Activated T-cell treated with anti-CD3 and anti-CD28 coated beads, Interleukin-2, amount 50 U/mL, for 4 hours (primary cell): ENCODE measurements around the gene PTPRT. TPM values are rescaled to one million over a fixed set of nuclear protein-coding genes. Genes with fewer than 3 reads are reported as not detected.

Source experiments
- ATAC-seq, 2 donors: fragments of 200-7000 bp; cut with Tn5 transposase; one replicate each; pipeline ENCODE4 v1.10.0; 2021
- DNase-seq: peaks from one replicate; pipeline ENCODE4 v3.0.0-alpha.2; 2020
- H3K27me3 Mint-ChIP-seq: one replicate; pipeline ENCODE4 v1.8.0; 2021; ENCODE audit warnings: low read depth, mixed read lengths
- H3K36me3 Mint-ChIP-seq: one replicate; pipeline ENCODE4 v1.8.0; 2022; ENCODE audit warnings: mixed read lengths; ENCODE audit not compliant: insufficient read depth
- H3K4me1 Mint-ChIP-seq: one replicate; pipeline ENCODE4 v1.8.0; 2021; ENCODE audit warnings: low read depth, mixed read lengths
- H3K4me3 Mint-ChIP-seq: one replicate; pipeline ENCODE4 v1.8.0; 2021; ENCODE audit warnings: mild to moderate bottlenecking, moderate library complexity, mixed read lengths
- H3K9me3 Mint-ChIP-seq: one replicate; pipeline ENCODE4 v1.8.0; 2021; ENCODE audit warnings: mixed read lengths
- total RNA-seq, 3 donors: library from RNA; stranded (reverse); gene quantifications; one replicate each; pipeline ENCODE4 v1.2.1, GENCODE V29; 2021

PTPRT gene
- total RNA-seq, 3 donors from 2014 or later, result not detected

DNA sequence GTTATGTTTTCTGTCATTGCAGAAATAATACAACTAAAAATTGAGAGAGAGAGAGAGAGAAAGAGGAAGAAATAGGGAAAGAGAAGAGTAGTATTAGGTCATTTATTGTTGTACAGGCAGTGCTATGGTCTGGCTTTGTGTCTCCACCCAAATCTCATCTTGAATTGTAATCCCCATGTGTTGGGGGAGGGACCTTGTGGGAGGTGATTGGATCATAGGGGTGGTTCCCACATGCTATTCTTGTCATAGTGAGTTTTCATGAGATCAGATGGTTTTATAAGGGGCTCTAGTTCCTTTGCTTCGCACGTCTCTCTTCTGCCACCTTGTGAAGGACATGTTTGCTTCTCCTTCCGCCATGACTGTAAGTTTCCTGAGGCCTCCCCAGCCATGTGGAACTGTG, 894.1 kb downstream of the PTPRT start:
- H3K4me3 Mint-ChIP-seq, result no peak overlapping the region
- no peaks in the 10 kb centered on the region for H3K4me1 Mint-ChIP-seq
- H3K36me3 Mint-ChIP-seq, result no peaks in the 10 kb centered on the region
- H3K27me3 Mint-ChIP-seq, result no peaks in the 10 kb centered on the region
- no peak for ATAC-seq
- H3K9me3 Mint-ChIP-seq, result no peaks in the 10 kb centered on the region
- no peak for DNase-seq

DNA sequence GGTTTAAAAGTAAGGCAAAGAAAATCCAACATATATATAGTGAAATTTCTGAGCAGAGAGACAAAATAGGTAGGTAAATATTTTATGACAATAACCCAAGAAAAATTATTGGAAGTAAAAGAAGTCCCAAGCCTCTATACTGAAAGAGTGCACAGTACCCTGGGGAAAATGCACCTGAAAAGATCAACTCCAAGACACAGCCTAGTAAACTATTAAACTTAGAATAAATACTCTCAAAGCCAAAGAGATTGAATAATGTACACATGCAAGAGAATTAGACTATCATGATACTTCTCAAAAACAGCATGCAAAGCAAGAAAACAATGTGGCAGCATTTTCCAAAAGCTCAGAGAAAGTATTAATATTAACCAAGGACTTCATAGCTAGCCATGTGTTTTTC, 894.7 kb downstream of the PTPRT start:
- H3K27me3 Mint-ChIP-seq, result no peaks in the 10 kb centered on the region
- no peaks in the 10 kb centered on the region for H3K4me1 Mint-ChIP-seq
- no peaks in the 10 kb centered on the region for H3K36me3 Mint-ChIP-seq
- no peak for ATAC-seq
- no peak overlapping the region for H3K4me3 Mint-ChIP-seq
- DNase-seq, result no peak
- no peaks in the 10 kb centered on the region for H3K9me3 Mint-ChIP-seq

DNA sequence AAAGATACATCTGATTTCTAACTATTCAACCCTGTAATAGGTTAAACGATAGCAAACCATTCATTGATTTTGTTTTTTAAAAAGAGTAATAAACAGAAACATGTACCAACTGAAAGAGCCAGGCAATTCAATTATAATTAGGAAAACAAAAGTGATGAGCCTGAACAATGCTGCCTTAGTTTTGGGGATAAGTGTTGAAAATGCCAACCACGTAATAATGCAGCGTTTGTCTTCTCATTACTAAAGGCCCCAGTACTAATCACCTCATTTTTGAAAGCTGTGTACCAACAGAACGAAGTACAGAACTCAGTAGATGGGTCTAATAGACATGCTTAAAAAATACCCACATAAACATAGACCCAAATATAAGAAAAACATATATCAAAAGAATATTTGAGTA, 907.9 kb downstream of the PTPRT start:
- H3K36me3 Mint-ChIP-seq, result no peaks in the 10 kb centered on the region
- ATAC-seq, result no peak

DNA sequence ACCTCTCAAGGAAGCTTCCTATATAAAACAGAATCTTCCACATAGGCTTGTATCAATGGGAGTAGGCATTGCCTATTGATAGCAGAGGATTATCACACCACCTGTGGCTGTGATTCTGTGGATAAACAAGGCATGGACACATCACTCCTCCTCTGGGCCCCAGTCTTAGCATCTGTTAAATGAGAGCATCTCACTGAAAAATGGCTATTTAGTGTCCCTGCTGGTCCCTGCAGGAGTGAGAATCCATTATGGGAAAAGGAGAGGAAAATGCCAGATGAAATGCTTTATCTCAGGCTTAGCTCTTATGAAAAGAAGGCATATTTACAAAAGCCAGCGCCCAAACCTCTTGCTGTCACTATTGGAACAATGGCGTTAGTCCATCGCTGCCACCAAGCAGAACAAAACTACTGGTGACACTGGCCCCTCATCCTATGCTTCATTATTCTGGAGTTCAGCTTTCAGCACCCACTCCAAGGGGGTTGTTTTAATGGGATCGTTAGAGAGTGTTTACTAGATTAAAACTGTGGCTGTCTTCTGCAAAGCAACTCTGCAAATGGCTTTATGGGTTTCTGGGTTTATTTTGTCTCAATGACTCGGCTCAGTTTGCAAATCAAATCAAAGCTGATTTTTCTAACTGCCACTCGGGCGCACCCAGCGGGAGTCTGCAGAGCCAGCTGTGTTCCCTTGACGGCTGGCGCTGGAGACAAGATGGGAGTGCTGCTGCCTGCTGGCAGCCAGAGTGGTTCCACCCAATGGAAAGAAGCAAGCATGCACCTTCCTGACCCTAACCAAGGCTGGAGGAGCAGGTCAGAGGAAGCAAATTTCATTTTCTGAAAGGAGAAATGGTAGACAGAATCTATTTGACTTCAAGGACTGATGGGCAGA, 912.7 kb downstream of the PTPRT start:
- H3K36me3 Mint-ChIP-seq, result no peaks in the 10 kb centered on the region
- H3K9me3 Mint-ChIP-seq, result peaks cover 4% of the 10 kb centered on the region
- H3K4me3 Mint-ChIP-seq, result no peak overlapping the region
- no peak for ATAC-seq
- no peaks in the 10 kb centered on the region for H3K27me3 Mint-ChIP-seq
- no peak for DNase-seq
- H3K4me1 Mint-ChIP-seq, result no peaks in the 10 kb centered on the region

More for the DNA sequence above, 907.9 kb downstream of the PTPRT start:
- Mint-ChIP-seq H3K9me3 (peaks cover 13% of the 10 kb centered on the region), H3K4me3 (no peak overlapping the region), H3K4me1 (no peaks in the 10 kb centered on the region), H3K27me3 (no peaks in the 10 kb centered on the region)
- DNase-seq, result no peak

DNA sequence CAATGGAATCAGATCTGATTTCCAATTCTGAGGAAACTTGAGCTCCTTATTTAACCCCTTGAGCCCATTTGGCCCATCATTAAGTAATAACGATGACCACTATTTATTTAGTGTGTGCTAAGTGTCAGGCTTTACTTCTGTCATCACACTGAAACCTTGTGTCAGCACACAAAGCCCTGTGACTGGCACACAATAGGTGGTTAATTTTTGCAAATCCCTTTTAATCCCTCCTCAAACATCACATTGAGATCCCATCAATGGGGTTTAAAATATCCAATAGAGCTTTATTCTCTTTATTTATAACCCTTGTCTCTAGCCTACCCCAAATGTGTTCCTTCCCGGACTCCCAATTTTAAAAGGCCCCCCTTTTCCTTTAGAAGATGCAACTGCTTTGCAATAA, 914.7 kb downstream of the PTPRT start:
- ATAC-seq (no peak), DNase-seq (no peak)
- Mint-ChIP-seq H3K36me3 (no peaks in the 10 kb centered on the region), H3K4me3 (no peak overlapping the region), H3K27me3 (no peaks in the 10 kb centered on the region), H3K9me3 (no peaks in the 10 kb centered on the region), H3K4me1 (no peaks in the 10 kb centered on the region)

DNA sequence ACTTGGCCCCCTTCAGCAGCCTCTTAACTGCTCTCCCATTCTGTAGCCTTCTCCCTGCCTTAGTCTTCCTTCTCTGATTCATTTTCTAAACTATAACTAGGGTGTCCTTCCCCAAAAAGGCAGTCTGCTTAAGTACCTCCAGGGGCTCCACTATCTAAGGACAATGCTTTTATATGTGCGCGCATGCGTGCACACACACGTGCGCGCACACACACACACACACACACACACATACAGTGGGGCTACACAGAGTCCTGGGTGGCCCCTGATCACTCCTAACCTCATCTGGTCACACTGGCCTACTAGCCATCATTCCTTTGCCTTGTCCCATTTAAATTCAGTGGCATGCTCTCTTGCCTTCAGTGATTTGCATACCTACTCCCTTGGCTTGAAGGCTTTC, 917.2 kb downstream of the PTPRT start:
- no peak overlapping the region for H3K4me3 Mint-ChIP-seq
- DNase-seq (no peak), ATAC-seq (no peak)
- H3K27me3 Mint-ChIP-seq, result no peaks in the 10 kb centered on the region
- no peaks in the 10 kb centered on the region for H3K36me3 Mint-ChIP-seq
- H3K4me1 Mint-ChIP-seq, result no peaks in the 10 kb centered on the region
- H3K9me3 Mint-ChIP-seq, result no peaks in the 10 kb centered on the region

DNA sequence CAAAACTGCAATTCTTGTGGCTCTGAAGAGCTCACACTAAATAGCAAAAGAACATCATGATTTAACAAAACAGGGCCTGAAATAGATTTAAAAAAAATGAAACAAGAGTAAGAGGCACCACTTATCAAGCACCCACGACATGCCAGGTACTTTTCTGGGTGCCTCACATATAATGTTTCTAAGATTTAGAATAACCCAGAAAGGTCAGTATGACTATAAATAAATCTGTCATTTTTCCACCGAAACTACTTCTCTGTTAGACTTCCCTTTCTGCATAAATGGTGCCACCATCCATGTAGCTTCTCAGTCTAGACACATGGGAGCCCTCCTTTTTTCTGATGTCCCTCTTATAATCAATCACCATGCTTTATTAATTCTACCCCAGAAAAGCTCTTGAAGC, 919.2 kb downstream of the PTPRT start:
- Mint-ChIP-seq H3K36me3 (no peaks in the 10 kb centered on the region), H3K27me3 (no peaks in the 10 kb centered on the region), H3K9me3 (no peaks in the 10 kb centered on the region), H3K4me1 (no peaks in the 10 kb centered on the region), H3K4me3 (no peak overlapping the region)
- no peak for ATAC-seq
- no peak for DNase-seq

DNA sequence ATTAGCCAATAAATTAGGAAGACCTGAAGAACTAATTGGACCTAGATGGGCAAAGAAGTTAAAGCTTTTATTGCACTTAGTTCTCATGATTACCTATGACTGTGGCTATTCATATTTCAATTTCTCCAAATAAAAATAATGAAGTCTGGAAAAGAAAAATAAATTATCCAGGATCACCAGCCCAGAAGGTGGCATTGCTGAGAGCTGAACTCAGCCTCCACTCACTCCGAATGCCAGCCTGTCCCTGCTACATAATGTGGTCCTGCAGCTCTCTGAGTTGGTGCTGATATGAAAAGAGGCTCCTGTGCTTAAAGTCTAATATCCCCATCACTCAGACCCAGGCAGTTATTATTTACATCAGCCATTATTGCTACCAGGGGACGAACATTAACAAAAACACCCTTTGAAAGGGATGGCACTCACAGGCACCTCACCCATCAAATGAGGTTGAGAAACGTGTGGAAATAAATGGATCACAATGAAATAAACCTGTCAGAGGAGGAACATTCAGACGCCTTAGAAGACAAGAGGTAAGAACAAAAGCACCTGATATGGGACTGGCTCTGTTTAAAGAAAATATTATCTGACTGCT, 921.8 kb downstream of the PTPRT start:
- no peaks in the 10 kb centered on the region for H3K4me1 Mint-ChIP-seq
- no peak overlapping the region for H3K4me3 Mint-ChIP-seq
- no peak for ATAC-seq
- H3K27me3 Mint-ChIP-seq, result no peaks in the 10 kb centered on the region
- H3K9me3 Mint-ChIP-seq, result no peaks in the 10 kb centered on the region
- no peaks in the 10 kb centered on the region for H3K36me3 Mint-ChIP-seq
- no peak for DNase-seq

DNA sequence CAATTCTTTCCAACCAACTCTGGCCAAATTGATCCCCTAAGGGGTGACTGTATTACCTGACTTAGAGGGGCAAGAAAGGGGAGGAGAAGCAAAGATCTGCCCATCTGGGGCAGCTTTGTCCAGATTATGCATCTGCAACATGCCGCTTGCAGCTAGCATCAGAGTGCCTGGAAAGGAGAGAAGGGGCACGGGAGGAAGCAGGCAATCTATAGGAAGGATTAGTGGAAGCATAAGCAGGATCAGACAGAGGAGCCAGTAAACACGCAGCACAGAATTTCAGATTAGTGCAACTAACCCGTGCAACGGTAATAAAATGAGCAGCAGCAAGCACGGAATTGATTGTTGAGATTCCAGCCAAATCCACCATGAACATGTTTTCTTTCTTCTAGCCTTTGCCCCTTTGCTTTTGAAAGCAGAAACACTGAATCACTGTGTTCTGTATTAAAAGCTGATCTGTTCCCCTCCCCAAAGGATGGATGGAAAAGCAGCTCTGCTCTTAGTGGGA, 927.9 kb downstream of the PTPRT start:
- Mint-ChIP-seq H3K9me3 (no peaks in the 10 kb centered on the region), H3K36me3 (no peaks in the 10 kb centered on the region), H3K4me1 (no peaks in the 10 kb centered on the region), H3K27me3 (no peaks in the 10 kb centered on the region), H3K4me3 (no peak overlapping the region)
- DNase-seq, result no peak
- no peak for ATAC-seq

DNA sequence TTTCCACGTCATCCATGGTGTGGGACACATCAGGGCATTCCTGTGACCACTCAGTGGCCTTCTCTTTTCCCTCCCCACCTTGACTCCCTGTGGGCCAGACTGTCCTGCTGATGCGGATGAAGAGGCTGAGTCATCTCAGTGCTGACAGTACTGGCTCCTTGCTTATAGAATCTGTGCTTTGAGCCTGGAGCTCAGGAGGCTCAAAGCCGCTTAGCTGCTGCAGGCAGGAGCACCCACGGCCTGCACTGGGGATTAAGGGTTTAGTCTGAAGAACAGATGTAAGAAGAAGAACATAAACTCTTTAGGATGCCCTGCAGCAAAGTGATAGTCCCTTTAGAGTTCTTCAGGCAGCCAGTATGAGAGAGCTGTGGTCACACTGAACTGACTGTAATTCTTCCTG, 929.5 kb downstream of the PTPRT start:
- ATAC-seq, result no peak
- H3K4me1 Mint-ChIP-seq, result no peaks in the 10 kb centered on the region

DNA sequence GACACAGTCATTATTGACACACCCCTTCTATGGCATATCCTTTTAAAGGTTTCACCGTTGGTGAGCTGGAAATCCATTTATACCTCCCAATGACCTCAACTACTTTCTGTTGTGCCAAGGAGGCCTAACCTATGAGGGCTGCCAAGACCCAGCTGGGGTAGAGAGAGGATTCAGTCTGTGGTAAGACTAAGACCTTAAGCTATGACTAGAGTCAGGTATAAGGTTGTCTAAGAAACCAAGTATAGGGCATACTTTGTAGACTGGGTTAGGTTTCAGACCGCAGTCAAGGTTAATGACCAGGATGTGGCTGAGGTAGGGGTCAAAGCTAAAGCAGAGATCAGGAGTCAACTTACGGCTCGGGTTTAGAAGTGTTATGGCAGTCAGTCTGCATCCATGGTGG, 930.3 kb downstream of the PTPRT start:
- ATAC-seq (no peak), DNase-seq (no peak)
- Mint-ChIP-seq H3K4me1 (no peaks in the 10 kb centered on the region), H3K27me3 (no peaks in the 10 kb centered on the region), H3K9me3 (no peaks in the 10 kb centered on the region), H3K4me3 (no peak overlapping the region), H3K36me3 (no peaks in the 10 kb centered on the region)

More for the DNA sequence above, 929.5 kb downstream of the PTPRT start:
- no peaks in the 10 kb centered on the region for H3K36me3 Mint-ChIP-seq
- no peak overlapping the region for H3K4me3 Mint-ChIP-seq
- H3K27me3 Mint-ChIP-seq, result no peaks in the 10 kb centered on the region
- H3K9me3 Mint-ChIP-seq, result no peaks in the 10 kb centered on the region
- no peak for DNase-seq

DNA sequence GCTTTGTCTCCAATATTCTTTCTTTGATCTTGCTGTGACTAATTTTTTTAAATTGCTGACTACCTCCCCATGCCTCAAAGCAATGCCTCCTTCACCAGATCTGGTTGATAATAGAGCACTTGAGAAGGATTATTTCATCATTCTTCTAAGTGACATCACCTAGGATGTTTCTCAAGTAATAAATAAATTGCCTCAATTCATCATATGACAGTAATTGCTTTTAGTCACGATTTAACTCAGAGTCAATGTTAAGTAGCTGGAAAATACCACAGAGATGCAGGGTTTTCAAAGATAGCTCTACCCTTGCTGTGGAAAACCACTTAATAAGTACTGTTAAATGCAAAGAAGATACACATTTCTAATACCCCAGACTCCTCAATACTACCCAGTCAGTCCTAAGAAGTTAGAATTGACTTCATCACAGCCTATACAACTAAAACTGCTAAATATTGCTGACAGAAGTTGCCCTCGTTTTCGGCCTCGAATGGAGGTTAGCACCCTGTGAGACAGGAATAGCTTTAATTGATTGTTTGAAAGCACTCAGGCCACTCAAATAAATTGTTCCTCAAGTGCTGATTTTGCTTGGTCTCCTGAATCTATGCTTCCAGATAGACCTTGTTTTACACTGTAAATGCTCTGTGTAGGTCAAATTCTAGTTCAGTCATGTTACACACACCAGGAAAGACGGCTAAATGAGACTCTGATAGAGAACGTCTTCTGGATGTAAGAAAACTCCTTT, 931.0 kb downstream of the PTPRT start:
- H3K9me3 Mint-ChIP-seq, result no peaks in the 10 kb centered on the region
- no peak overlapping the region for H3K4me3 Mint-ChIP-seq
- no peaks in the 10 kb centered on the region for H3K4me1 Mint-ChIP-seq
- no peaks in the 10 kb centered on the region for H3K36me3 Mint-ChIP-seq
- DNase-seq (no peak), ATAC-seq (no peak)
- no peaks in the 10 kb centered on the region for H3K27me3 Mint-ChIP-seq

DNA sequence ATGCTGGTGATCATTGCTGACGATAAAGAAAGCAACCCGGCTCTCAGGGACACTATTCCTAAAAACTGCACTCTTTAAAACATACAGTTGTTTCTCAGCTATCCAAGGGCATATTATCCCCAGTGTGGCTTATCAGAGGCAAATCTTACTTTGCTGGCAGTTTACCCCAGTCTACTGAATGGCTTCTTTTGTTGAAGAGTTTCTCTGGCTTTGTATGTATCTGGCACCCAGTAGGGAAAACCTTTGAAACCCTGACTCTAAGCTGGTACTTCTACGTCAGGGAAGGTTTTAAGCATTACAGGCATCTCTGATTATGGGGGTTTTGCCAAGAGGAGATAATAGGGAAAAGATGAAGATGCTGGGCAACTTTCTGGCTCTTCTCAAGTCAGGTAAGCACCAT, 933.9 kb downstream of the PTPRT start:
- H3K27me3 Mint-ChIP-seq, result no peaks in the 10 kb centered on the region
- no peak overlapping the region for H3K4me3 Mint-ChIP-seq
- DNase-seq (no peak), ATAC-seq (no peak)
- H3K36me3 Mint-ChIP-seq, result no peaks in the 10 kb centered on the region
- H3K9me3 Mint-ChIP-seq, result peaks cover 16% of the 10 kb centered on the region
- H3K4me1 Mint-ChIP-seq, result no peaks in the 10 kb centered on the region

DNA sequence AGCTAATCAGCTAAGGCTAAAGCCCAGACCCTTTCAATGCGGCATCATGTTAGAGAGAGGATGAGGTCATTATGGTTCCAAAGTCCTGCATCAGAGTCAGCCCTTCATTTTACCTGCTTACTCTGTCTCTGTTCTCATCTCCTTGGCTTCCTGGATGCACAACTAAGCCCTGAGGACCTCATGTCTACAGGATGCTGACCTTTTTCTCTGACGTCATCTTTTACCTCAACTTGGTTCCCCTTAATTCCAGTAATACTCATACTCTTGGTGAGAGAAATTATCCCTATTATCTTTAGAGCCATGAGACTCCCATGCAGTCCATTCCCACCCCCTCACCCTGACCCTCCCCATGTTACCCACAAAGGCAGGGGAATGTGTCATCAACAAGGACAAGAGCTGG, 935.0 kb downstream of the PTPRT start:
- H3K4me3 Mint-ChIP-seq, result no peak overlapping the region
- ATAC-seq (no peak), DNase-seq (no peak)
- H3K36me3 Mint-ChIP-seq, result no peaks in the 10 kb centered on the region
- no peaks in the 10 kb centered on the region for H3K27me3 Mint-ChIP-seq
- H3K9me3 Mint-ChIP-seq, result peaks cover 16% of the 10 kb centered on the region
- H3K4me1 Mint-ChIP-seq, result no peaks in the 10 kb centered on the region
